GM19351 (cell line): ENCODE measurements around the gene HEPHL1.
"Not testable (repeated sequence)": the region's sequence is repeated elsewhere in the genome, so short reads cannot be mapped to it uniquely, and the experiment has no call there.

Experiments used
- ATAC-seq: cut with Tn5 transposase; IDR thresholded peaks from one replicate; pipeline ENCODE4 v1.9.1; 2021; ENCODE audit warnings: mild to moderate bottlenecking, moderate library complexity; ENCODE audit not compliant: unreplicated experiment

The HEPHL1 gene, protein sequence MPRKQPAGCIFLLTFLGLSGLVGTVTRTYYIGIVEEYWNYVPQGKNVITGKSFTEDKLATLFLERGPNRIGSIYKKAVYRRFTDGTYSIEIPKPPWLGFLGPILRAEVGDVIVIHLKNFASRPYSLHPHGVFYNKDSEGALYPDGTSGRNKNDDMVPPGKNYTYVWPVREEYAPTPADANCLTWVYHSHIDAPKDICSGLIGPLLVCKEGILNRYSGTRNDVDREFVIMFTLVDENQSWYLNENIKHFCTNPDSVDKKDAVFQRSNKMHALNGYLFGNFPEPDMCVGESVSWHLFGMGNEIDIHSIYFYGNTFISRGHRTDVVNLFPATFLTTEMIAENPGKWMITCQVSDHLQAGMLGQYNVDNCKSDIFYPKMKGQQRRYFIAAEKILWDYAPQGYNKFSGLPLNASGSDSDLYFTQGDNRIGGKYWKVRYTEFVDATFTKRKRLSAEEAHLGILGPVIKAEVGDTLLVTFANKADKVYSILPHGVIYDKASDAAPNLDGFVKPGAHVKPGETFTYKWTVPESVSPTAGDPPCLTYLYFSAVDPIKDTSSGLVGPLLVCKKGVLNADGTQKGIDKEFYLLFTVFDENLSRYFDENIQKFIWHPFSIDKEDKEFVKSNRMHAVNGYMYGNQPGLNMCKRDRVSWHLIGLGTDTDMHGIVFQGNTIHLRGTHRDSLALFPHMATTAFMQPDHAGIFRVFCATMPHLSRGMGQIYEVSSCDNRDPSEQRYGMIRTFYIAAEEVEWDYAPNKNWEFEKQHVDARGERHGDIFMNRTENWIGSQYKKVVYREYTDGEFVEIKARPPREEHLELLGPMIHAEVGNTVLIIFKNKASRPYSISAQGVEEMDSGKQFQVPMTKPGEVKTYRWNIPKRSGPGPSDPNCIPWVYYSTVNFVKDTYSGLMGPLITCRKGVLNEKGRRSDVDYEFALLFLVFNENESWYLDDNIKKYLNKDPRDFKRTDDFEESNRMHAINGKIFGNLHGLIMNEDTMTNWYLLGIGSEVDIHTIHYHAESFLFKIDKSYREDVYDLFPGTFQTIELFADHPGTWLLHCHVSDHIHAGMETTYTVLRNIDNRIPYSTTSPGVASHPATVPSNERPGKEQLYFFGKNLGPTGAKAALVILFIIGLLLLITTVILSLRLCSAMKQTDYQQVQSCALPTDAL

DNA sequence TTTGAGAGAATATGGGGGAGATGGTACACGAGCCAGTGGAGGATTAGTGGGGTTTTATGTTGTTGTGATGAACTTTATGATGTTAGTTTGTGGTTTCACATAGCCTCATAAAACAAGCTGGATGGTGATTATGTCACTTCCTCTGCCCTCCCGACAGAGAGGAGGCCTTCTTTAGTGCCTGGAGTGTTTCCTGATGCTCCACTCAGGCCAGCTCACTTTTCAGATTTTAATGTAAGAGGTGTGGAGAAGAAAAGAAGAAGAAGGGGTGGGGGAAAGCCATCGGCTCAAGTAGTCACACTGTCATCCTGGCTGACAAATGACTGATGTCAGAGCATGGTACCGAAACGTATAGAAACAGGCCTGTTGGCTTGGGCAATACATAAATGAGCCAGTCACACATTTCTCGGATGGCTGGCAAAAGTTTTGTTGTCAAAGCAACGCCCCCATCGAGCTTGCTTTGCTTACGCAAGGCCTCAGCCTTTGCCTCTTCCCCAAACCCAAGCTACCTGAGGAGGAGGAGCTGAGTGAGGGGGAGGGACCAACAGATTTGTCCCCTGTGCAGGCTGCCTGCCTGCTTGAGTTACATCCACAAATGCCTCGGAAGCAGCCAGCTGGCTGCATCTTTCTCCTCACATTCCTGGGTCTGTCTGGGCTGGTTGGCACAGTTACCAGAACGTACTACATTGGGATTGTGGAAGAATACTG is at the start of gene HEPHL1:
TSS of gene HEPHL1 (plus strand) at position 578 of the 705 bp plus-strand sequence. CDS start at position 593, 15 bp downstream.
- ATAC-seq = no peak

DNA sequence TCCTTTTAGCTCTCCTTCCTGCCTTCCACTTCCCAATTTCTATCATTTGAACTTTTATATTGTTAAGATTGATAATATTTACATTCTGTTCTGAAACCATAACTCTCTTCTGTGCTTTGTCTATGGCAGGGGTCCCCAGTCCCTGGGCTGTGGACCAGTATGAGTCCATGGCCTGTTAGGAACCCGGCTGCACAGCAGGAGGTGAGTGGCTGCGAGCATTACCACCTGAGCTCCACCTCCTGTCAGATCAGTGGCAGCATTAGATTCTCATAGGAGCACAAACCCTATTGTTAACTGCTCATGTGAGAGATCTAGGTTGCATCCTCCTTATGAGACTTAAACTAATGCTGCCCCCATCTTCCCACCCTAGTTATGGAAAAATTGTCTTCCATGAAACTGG is 48.4 kb upstream of the HEPHL1 start:
- ATAC-seq = no peak

- ATAC-seq = not testable (repeated sequence)
Measured at GRCh38 chr11:93973322-93974051, 47.7 kb upstream of the HEPHL1 start.

DNA sequence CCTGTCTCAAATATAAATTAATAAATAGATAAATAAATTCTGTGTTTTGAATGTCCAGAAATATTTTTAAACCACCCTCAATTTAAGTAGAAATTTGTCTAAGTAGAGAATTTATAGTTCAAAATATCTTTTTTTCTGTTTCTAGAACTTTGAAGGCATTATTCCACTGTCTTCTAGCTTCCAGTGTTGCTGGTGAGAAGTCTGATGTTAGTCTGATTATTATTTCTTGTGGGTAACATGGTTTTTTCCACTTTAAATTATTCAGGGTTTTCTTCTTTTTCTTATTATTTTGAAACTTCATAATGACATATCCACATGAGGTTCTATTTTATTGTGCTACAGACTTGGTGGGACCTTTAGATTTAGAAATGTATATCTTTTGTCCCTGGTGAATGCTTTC is 46.4 kb upstream of the HEPHL1 start:
- no peak for ATAC-seq

DNA sequence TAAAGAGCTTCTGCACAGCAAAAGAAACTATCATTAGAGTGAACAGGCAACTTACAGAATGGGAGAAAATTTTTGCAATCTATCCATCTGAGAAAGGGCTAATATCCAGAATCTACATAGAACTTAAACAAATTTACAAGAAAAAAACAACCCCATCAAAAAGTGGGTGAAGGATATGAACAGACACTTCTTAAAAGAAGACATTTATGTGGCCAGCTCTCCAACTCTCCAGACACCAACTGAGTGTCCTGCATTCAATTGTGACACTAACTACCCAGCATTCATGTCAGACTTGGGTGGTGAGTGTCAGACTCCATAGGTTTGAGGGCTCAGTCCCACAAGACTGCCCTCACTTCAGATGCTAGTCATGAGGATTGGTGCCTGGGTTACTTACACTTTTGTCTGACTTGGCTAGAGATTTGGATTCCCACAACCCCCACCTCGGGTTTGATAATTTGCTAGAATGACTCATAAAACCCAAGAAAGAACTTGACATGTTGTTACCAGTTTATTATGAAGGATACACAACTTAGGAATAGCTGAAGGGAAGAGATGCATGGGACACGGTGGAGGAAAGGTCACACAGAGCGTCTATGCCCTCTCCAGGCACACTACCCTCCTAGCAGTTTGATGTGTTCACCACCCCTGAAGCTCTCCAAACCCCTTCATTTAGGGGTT is 44.4 kb upstream of the HEPHL1 start:
- not testable (repeated sequence) for ATAC-seq

- no peak for ATAC-seq
Measured at GRCh38 chr11:93983542-93984195, 37.5 kb upstream of the HEPHL1 start.

- no peak for ATAC-seq
Measured at GRCh38 chr11:93984196-93984567, 37.0 kb upstream of the HEPHL1 start.

DNA sequence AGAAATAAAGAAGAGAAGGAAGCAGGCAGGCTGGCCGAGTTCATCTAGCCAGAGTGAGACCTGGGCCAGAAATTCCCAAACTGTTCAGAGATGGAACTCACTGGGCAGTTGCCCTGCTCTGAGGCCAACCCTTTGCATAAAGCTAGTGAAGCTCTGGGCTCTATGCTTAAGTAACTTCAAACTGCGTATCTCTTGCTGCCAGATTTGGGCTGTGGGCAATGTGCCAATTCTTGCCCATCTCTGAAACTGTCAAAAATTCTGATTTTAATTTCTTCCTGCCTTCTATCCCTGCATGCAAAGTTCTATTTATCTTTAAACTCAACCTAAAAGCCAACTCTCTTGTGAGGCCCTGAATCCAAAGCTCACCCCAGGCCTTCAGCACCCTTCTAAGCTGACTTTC is 36.2 kb upstream of the HEPHL1 start:
- ATAC-seq = no peak

DNA sequence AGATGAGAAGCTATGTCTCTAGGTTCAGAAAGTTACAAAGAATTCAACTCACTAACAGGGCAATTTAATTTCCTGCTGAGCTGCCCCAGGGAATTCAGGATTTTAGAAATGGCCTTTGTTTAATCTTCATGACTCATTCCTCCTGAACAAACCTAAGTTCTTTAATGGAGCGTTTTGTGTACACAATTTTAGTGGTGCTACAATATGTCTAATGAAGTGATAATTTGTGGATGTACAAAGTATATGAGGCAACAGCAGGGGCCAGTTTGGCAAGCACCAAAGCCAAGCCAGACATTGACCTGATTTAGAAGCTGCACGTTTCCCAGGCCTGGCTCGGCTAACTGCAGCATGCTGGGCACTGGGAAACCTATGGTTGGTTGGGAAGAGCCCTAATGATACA is 34.4 kb upstream of the HEPHL1 start:
- ATAC-seq = no peak

DNA sequence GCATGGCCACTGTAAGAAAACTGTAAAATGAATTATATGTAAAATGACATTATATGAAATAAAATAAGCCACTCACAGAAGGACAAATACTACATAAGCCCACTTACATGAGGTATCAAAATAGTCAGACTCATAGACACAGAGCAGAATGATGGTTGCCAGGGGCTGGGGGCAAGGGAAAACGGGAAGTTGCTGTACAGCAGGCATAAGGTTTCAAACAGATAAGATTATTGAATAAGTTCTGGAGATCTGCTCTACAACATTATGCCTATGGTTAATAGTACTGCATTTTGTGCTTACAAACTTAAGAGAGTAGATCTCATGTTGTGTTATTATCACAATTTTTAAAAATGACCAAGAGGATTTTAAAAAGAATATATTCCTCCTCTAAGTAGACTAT is 32.7 kb upstream of the HEPHL1 start:
- ATAC-seq = no peak

DNA sequence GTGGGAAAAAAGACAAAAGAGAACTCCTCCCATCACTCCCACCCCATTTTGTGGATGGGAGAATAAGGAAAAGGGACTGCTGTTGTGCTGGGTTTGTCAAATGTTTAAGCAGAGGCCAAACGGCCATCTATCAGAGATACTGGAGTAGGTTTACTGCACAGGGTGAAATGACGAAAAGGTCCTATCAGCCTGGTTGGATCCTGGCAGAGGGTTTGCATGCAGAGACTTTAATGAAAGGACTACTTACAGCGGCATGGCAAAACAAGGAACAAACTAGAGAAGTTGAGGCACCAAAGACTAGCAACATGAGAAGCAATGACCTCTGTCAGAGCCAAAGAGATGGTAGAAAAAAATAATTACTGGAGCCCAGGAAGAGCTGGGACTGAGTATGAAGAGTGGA is 32.2 kb upstream of the HEPHL1 start:
- no peak for ATAC-seq

- ATAC-seq = no peak
Measured at GRCh38 chr11:93993747-93994146, 27.4 kb upstream of the HEPHL1 start.

DNA sequence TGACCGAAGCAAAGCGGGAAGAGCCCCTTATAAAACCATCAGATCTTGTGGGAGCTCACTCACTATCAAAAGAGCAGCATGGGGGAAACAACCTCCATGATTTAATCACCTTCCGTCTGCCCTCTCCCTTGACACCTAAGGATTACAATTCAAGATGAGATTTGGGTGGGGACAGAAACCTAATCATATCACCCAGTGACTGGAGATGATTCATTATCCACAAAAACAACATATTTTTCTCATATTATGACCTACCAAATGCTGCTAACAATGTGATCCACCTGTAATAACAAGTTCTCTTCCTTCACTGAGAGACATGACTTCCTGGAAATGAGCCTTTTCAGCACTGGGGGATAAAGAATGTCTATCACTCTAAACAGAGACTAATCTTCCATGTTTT is 23.4 kb upstream of the HEPHL1 start:
- no peak for ATAC-seq

GRCh38 chr11:94000659-94001058 is 20.5 kb upstream of the HEPHL1 start:
- ATAC-seq = no peak

DNA sequence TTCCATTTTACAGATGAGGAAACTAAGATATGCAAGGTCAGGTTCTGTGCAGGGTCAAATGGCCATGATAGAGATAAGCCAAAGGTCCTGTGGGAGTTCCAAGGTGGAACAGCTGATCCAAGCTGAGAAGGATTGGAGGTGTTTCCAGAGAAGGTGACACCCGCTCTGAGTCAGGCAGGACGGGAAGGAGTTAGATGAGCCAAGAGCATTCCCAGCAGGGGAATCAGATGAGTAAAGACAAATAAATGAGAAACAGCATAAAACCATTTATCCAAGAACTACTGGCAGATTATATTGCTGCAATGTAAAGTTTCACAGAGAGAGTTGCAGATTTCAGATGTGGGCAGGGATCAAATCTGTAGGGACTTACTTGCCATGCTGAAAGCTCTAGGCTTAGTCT is 18.9 kb upstream of the HEPHL1 start:
- no peak for ATAC-seq

- ATAC-seq = no peak
Measured at GRCh38 chr11:94007426-94007825, 13.7 kb upstream of the HEPHL1 start.

- ATAC-seq = no peak
Measured at GRCh38 chr11:94007906-94008305, 13.2 kb upstream of the HEPHL1 start.

- ATAC-seq = no peak
Measured at GRCh38 chr11:94010136-94010535, 11.0 kb upstream of the HEPHL1 start.

GRCh38 chr11:94011478-94011877 is 9.7 kb upstream of the HEPHL1 start:
- ATAC-seq = no peak
